Suprapubic skin (tissue), 4 donors: Measurements from ENCODE around the gene FAM83F. TPM values are rescaled to one million over a fixed set of nuclear protein-coding genes. Genes with fewer than 3 reads are reported as not detected.

Experiments
- DNase-seq, 2 donors: peaks; one replicate each; pipeline ENCODE4 v3.0.0-alpha.2; 2019; ENCODE audit warnings: low spot score in 2 of 2
- H3K27ac ChIP-seq: fragments of 200-600 bp; sonication (generic); one replicate; pipeline ENCODE4 v1.5.1; 2019
- H3K27me3 ChIP-seq: fragments of 200-600 bp; sonication (generic); one replicate; pipeline ENCODE4 v1.5.1; 2019
- H3K36me3 ChIP-seq: fragments of 200-600 bp; sonication (generic); one replicate; pipeline ENCODE4 v1.5.1; 2019
- H3K4me1 ChIP-seq: fragments of 200-600 bp; sonication (generic); one replicate; pipeline ENCODE4 v1.5.1; 2019
- H3K4me3 ChIP-seq: fragments of 200-600 bp; sonication (generic); one replicate; pipeline ENCODE4 v1.5.1; 2019; ENCODE audit warnings: mild to moderate bottlenecking
- H3K9me3 ChIP-seq: fragments of 200-600 bp; sonication (generic); one replicate; pipeline ENCODE4 v1.5.1; 2019
- CTCF ChIP-seq, 2 donors: fragments of 200-600 bp in 1 of 2; fragments of 450-650 bp in 1 of 2; sonication (generic) in 1 of 2; IDR thresholded peaks; one replicate each; pipeline ENCODE4 v1.5.1; 2016 to 2019; ENCODE audit warnings: antibody characterized with exemption in 2 of 2, mild to moderate bottlenecking in 1 of 2, moderate library complexity in 1 of 2
- EP300 ChIP-seq: sonication (generic); formaldehyde crosslinking; IDR thresholded peaks from one replicate; pipeline ENCODE4 v1.6.1; 2017; ENCODE audit warnings: antibody characterized with exemption
- POLR2A ChIP-seq, 2 donors: fragments of 450-650 bp; IDR thresholded peaks; one replicate each; pipeline ENCODE4 v1.6.1; 2017; ENCODE audit warnings: antibody characterized with exemption in 2 of 2, mild to moderate bottlenecking in 2 of 2, moderate library complexity in 2 of 2
- POLR2AphosphoS5 ChIP-seq, 3 donors: sonication (generic); formaldehyde crosslinking; IDR thresholded peaks; one replicate each; pipeline ENCODE4 v1.6.1; 2017; ENCODE audit warnings: antibody characterized with exemption in 3 of 3
- WGBS: methylation state at CpG from one replicate; pipeline ENCODE4 v1.1.5; 2018; 5-methylcytosine and 5-hydroxymethylcytosine counted together
- total RNA-seq, 4 donors: library from RNA; depleted of rRNA; stranded (reverse); fragments of >200 nt; gene quantifications; one replicate each; pipeline ENCODE4 v1.1.0, GENCODE V29; 2016

The FAM83F gene
- total RNA-seq, 4 donors from 2014 or later, result 54.5 to 78.1 (median 69.3) TPM

- Histone ChIP-seq H3K4me3 (no peak overlapping the region), H3K9me3 (no peaks in the 10 kb centered on the region), H3K27me3 (peaks cover 16% of the 10 kb centered on the region), H3K36me3 (no peaks in the 10 kb centered on the region), H3K4me1 (peaks cover 63% of the 10 kb centered on the region), H3K27ac (no peak overlapping the region)
- 46% methylated on average over 24 of the region's 24 CpGs for WGBS
- TF ChIP-seq POLR2A (IDR thresholded peaks at IDR 0.05), result no peak
- no peak for TF ChIP-seq CTCF (IDR thresholded peaks at IDR 0.05)
- no peak for TF ChIP-seq EP300
- TF ChIP-seq POLR2AphosphoS5 (IDR thresholded peaks at IDR 0.05), result no peak
- DNase-seq, result no peak
Observed at GRCh38 chr22:40009951-40010671, 15.4 kb downstream of the FAM83F start.

- Histone ChIP-seq H3K4me1 (peaks cover 64% of the 10 kb centered on the region), H3K27me3 (peaks cover 13% of the 10 kb centered on the region)
- WGBS, result 74% methylated on average over 6 of the region's 6 CpGs
Observed at GRCh38 chr22:40010746-40011145, 16.0 kb downstream of the FAM83F start.

GRCh38 chr22:40014667-40015248 lies 20.0 kb downstream of the FAM83F start:
- DNase-seq, result no peak

More at GRCh38 chr22:40010746-40011145, 16.0 kb downstream of the FAM83F start:
- Histone ChIP-seq H3K36me3 (no peaks in the 10 kb centered on the region), H3K9me3 (no peaks in the 10 kb centered on the region), H3K4me3 (no peak overlapping the region), H3K27ac (no peak overlapping the region)
- no peak for DNase-seq
- no peak for TF ChIP-seq EP300
- no peak for TF ChIP-seq CTCF (IDR thresholded peaks at IDR 0.05)
- no peak for TF ChIP-seq POLR2AphosphoS5 (IDR thresholded peaks at IDR 0.05)
- TF ChIP-seq POLR2A (IDR thresholded peaks at IDR 0.05), result no peak

DNA sequence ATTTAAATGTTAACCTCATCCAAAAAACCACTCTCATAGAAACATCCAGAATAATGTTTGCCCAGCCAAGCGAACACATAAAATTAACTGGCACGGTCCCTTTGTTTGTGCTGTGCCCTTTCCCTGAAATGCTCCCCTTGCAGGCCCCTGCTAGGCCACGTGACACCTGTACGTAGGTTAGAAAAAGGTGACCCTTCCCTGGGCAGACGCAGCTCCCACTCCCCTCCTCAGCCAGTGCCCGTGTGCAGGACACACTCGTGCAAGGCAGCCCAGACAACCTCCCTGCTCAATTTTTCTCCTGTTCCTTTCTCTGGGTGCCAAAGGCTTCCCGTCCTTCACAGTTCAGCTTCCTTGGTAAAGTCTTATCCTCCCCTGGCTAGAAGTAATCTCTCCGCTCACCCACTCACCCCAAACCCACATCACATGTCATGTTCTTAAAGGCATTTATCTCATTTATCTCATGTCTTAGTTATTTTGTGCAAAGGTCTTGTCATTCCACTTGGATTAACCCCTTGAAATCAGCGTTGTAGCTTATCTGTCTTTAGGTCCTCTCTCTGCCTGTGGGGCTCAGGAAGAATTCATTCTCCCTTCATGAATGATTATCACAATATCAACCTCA lies 20.7 kb downstream of the FAM83F start:
- no peaks in the 10 kb centered on the region for H3K36me3 ChIP-seq
- 54% methylated on average over 10 of the region's 10 CpGs for WGBS
- TF ChIP-seq POLR2AphosphoS5 (IDR thresholded peaks at IDR 0.05) (no peak), POLR2A (IDR thresholded peaks at IDR 0.05) (no peak), EP300 (no peak), CTCF (IDR thresholded peaks at IDR 0.05) (no peak)
- peak overlapping the region; percentile 26 for H3K27ac ChIP-seq
- H3K4me3 ChIP-seq, result no peak overlapping the region
- H3K4me1 ChIP-seq, result peaks cover 35% of the 10 kb centered on the region
- H3K9me3 ChIP-seq, result no peaks in the 10 kb centered on the region
- DNase-seq, result no peak
- H3K27me3 ChIP-seq, result peaks cover 7% of the 10 kb centered on the region

More at GRCh38 chr22:40014667-40015248, 20.0 kb downstream of the FAM83F start:
- H3K9me3 ChIP-seq, result no peaks in the 10 kb centered on the region
- no peaks in the 10 kb centered on the region for H3K36me3 ChIP-seq
- no peak overlapping the region for H3K4me3 ChIP-seq
- peak overlapping the region; percentile 33 for H3K27ac ChIP-seq
- TF ChIP-seq CTCF (IDR thresholded peaks at IDR 0.05) (no peak), EP300 (no peak), POLR2A (IDR thresholded peaks at IDR 0.05) (no peak), POLR2AphosphoS5 (IDR thresholded peaks at IDR 0.05) (no peak)
- 48% methylated on average over 5 of the region's 5 CpGs for WGBS
- peaks cover 11% of the 10 kb centered on the region for H3K27me3 ChIP-seq
- H3K4me1 ChIP-seq, result peaks cover 40% of the 10 kb centered on the region

DNA sequence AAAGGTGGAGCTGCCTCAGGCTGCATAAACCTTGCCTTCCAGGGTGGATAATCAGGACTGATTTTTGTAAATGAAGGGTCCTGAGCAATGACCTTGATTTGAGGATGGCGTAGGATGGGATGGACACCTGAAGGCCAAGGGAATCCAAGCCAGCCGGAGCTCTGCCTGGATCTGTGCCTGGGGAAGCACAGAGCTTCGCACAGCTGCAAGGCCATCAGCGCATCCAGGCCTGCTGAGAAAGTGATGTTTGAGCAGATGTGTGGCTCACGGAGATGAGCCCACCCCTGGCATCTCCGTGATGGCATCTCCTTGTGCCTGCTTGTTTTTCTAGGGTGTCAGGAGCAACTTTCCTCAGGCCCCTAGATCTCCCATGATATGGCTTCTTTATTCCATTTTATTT lies 23.3 kb downstream of the FAM83F start:
- WGBS, result 87% methylated on average over 6 of the region's 6 CpGs
- H3K4me3 ChIP-seq, result no peak overlapping the region
- TF ChIP-seq EP300 (no peak), CTCF (IDR thresholded peaks at IDR 0.05) (no peak), POLR2A (IDR thresholded peaks at IDR 0.05) (no peak), POLR2AphosphoS5 (IDR thresholded peaks at IDR 0.05) (no peak)
- H3K36me3 ChIP-seq, result no peaks in the 10 kb centered on the region
- DNase-seq, result no peak
- H3K4me1 ChIP-seq, result peaks cover 55% of the 10 kb centered on the region
- no peaks in the 10 kb centered on the region for H3K9me3 ChIP-seq
- H3K27me3 ChIP-seq, result no peaks in the 10 kb centered on the region
- no peak overlapping the region for H3K27ac ChIP-seq
